ENCODE data around the gene LLPH.

DNA sequence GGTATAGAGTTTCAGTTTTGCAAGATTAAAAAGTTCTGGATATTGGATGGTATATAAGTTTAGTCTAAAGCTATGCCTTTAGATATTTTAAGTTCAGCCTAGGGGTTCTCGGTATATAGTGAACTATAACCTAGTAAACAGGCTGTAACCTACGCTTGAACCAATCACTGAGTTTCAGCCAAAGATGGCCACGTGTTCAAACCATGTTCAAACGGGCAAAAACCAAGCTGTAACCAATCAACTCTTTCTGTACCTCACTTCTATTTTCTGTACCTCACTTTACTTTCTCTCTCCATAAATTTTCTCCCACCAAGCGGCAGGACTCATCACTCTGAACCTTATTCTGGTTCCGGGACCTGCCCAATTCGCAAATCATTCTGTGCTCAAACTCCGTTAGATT, 37.9 kb upstream of the LLPH start:
- TF ChIP-seq CTCF (IDR thresholded peaks at IDR 0.05) = no peak
- TF ChIP-seq RCOR1 (IDR thresholded peaks at IDR 0.05; ENCODE audit: low read length) = no peak
- no peak for TF ChIP-seq TAF1 (IDR thresholded peaks at IDR 0.05; ENCODE audit: borderline replicate concordance, low read depth, low read length)
- no peak for TF ChIP-seq EZH2phosphoT487 (IDR thresholded peaks at IDR 0.05; ENCODE audit: borderline replicate concordance, low read depth)
- no peak for TF ChIP-seq YY1 (IDR thresholded peaks at IDR 0.05; ENCODE audit: low read depth)
- no peak for TF ChIP-seq MEF2A (IDR thresholded peaks at IDR 0.05; ENCODE audit: borderline replicate concordance, low read depth)
- TF ChIP-seq, protein P1, sequence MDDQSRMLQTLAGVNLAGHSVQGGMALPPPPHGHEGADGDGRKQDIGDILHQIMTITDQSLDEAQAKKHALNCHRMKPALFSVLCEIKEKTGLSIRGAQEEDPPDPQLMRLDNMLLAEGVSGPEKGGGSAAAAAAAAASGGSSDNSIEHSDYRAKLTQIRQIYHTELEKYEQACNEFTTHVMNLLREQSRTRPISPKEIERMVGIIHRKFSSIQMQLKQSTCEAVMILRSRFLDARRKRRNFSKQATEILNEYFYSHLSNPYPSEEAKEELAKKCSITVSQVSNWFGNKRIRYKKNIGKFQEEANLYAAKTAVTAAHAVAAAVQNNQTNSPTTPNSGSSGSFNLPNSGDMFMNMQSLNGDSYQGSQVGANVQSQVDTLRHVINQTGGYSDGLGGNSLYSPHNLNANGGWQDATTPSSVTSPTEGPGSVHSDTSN (IDR thresholded peaks at IDR 0.05) = no peak
- TF ChIP-seq RAD21 (IDR thresholded peaks at IDR 0.05; ENCODE audit: low read length) = no peak
- TF ChIP-seq TCF12 (IDR thresholded peaks at IDR 0.05) = no peak
- no peak for TF ChIP-seq GABPA (IDR thresholded peaks at IDR 0.05; ENCODE audit: low read depth)
- TF ChIP-seq RFX5 (IDR thresholded peaks at IDR 0.05; ENCODE audit: low read length) = no peak
- TF ChIP-seq, protein P2, sequence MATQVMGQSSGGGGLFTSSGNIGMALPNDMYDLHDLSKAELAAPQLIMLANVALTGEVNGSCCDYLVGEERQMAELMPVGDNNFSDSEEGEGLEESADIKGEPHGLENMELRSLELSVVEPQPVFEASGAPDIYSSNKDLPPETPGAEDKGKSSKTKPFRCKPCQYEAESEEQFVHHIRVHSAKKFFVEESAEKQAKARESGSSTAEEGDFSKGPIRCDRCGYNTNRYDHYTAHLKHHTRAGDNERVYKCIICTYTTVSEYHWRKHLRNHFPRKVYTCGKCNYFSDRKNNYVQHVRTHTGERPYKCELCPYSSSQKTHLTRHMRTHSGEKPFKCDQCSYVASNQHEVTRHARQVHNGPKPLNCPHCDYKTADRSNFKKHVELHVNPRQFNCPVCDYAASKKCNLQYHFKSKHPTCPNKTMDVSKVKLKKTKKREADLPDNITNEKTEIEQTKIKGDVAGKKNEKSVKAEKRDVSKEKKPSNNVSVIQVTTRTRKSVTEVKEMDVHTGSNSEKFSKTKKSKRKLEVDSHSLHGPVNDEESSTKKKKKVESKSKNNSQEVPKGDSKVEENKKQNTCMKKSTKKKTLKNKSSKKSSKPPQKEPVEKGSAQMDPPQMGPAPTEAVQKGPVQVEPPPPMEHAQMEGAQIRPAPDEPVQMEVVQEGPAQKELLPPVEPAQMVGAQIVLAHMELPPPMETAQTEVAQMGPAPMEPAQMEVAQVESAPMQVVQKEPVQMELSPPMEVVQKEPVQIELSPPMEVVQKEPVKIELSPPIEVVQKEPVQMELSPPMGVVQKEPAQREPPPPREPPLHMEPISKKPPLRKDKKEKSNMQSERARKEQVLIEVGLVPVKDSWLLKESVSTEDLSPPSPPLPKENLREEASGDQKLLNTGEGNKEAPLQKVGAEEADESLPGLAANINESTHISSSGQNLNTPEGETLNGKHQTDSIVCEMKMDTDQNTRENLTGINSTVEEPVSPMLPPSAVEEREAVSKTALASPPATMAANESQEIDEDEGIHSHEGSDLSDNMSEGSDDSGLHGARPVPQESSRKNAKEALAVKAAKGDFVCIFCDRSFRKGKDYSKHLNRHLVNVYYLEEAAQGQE (IDR thresholded peaks at IDR 0.05; ENCODE audit: low read depth, low read length) = no peak
- TF ChIP-seq, protein P3, sequence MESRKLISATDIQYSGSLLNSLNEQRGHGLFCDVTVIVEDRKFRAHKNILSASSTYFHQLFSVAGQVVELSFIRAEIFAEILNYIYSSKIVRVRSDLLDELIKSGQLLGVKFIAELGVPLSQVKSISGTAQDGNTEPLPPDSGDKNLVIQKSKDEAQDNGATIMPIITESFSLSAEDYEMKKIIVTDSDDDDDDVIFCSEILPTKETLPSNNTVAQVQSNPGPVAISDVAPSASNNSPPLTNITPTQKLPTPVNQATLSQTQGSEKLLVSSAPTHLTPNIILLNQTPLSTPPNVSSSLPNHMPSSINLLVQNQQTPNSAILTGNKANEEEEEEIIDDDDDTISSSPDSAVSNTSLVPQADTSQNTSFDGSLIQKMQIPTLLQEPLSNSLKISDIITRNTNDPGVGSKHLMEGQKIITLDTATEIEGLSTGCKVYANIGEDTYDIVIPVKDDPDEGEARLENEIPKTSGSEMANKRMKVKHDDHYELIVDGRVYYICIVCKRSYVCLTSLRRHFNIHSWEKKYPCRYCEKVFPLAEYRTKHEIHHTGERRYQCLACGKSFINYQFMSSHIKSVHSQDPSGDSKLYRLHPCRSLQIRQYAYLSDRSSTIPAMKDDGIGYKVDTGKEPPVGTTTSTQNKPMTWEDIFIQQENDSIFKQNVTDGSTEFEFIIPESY (IDR thresholded peaks at IDR 0.05; ENCODE audit: borderline replicate concordance, low read depth) = no peak

All from SK-N-SH (cell line).